ENCODE results near the gene MXRA8.

DNA sequence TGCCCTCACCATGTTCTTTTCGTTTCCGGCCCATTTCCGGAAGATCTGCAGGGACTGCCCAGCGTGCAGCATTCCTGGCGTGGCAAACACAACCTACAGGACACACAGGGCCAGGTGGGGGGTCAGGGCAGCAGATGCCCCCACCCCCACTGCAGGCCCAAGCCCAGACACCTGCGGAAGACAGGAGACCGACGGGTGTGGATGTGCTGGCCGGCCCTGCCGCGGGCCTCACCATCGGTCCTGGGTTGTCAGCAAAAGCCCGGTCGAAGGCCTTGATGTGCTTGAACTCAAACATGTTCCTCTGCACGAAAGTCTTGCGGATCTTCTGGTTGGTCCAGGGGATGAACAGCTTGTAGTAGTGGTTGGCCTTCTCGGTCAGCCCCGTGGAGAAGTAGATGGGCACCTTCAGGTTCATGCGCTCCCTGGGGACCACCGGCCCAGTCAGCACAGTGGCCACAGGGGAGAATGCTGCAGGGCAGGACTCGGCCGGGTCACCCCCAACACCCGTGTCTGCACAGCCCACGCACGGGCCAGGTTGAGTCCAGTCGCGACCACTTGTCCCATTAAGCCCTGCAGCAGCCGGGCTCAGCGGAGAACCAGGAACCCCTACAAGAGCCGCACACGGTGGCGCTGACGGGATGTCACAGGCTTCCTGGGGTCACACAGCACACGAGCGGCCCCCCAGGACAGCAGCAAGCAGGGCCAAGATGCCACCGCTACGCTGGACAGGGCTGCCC is 44.7 kb downstream of the MXRA8 start:
- TF ChIP-seq, protein P1, sequence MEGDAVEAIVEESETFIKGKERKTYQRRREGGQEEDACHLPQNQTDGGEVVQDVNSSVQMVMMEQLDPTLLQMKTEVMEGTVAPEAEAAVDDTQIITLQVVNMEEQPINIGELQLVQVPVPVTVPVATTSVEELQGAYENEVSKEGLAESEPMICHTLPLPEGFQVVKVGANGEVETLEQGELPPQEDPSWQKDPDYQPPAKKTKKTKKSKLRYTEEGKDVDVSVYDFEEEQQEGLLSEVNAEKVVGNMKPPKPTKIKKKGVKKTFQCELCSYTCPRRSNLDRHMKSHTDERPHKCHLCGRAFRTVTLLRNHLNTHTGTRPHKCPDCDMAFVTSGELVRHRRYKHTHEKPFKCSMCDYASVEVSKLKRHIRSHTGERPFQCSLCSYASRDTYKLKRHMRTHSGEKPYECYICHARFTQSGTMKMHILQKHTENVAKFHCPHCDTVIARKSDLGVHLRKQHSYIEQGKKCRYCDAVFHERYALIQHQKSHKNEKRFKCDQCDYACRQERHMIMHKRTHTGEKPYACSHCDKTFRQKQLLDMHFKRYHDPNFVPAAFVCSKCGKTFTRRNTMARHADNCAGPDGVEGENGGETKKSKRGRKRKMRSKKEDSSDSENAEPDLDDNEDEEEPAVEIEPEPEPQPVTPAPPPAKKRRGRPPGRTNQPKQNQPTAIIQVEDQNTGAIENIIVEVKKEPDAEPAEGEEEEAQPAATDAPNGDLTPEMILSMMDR (IDR thresholded peaks at IDR 0.05), result no peak
- no peak for TF ChIP-seq POLR2AphosphoS5 (IDR thresholded peaks at IDR 0.05)
